ENCODE measurements around the gene SKAP2. TPM values are rescaled to one million over a fixed set of nuclear protein-coding genes. Genes with fewer than 3 reads are reported as not detected.

The SKAP2 gene
- polyA plus RNA-seq, 1 donor from 2014 or later = 3.6 TPM

DNA sequence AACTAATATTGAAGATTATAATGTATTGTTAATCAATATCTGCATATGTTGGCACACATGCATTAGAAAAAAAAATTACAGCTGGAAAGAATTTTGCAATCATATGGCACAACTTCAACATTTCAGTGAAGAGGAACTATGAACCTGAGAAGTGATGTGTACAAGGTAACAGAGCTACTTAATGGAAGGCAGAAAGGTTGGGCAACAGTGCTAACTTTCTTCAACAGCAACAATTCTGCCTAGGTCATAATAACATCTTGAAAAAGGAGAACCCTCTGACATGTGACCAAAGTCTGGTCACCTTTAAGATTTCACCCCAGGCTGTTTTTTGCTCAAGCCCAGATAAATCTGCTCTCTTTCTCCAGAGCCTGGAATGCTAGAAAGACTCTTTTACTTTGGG is 47.9 kb upstream of the SKAP2 start:
- no peak overlapping the region for H3K4me2 ChIP-seq (ENCODE audit: low read length)
- no peaks in the 10 kb centered on the region for H3K79me2 ChIP-seq (replicated peaks; ENCODE audit: insufficient read depth, low read length)
- H2AFZ ChIP-seq (ENCODE audit: low read depth, low read length) = no peak overlapping the region
- H3K27ac ChIP-seq (ENCODE audit: low read length) = no peak overlapping the region
- TF ChIP-seq, protein P1, sequence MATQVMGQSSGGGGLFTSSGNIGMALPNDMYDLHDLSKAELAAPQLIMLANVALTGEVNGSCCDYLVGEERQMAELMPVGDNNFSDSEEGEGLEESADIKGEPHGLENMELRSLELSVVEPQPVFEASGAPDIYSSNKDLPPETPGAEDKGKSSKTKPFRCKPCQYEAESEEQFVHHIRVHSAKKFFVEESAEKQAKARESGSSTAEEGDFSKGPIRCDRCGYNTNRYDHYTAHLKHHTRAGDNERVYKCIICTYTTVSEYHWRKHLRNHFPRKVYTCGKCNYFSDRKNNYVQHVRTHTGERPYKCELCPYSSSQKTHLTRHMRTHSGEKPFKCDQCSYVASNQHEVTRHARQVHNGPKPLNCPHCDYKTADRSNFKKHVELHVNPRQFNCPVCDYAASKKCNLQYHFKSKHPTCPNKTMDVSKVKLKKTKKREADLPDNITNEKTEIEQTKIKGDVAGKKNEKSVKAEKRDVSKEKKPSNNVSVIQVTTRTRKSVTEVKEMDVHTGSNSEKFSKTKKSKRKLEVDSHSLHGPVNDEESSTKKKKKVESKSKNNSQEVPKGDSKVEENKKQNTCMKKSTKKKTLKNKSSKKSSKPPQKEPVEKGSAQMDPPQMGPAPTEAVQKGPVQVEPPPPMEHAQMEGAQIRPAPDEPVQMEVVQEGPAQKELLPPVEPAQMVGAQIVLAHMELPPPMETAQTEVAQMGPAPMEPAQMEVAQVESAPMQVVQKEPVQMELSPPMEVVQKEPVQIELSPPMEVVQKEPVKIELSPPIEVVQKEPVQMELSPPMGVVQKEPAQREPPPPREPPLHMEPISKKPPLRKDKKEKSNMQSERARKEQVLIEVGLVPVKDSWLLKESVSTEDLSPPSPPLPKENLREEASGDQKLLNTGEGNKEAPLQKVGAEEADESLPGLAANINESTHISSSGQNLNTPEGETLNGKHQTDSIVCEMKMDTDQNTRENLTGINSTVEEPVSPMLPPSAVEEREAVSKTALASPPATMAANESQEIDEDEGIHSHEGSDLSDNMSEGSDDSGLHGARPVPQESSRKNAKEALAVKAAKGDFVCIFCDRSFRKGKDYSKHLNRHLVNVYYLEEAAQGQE (IDR thresholded peaks at IDR 0.05; ENCODE audit: borderline replicate concordance) = no peak
- TF ChIP-seq TAF1 (IDR thresholded peaks at IDR 0.05; ENCODE audit: low read depth) (no peak), RAD21 (conservative IDR thresholded peaks at IDR 0.05) (no peak), MXI1 (conservative IDR thresholded peaks at IDR 0.05; ENCODE audit: poor library complexity, severe bottlenecking) (no peak), SMC3 (conservative IDR thresholded peaks at IDR 0.05; ENCODE audit: poor library complexity) (no peak), POLR2AphosphoS5 (IDR thresholded peaks at IDR 0.05) (no peak), EZH2 (IDR thresholded peaks at IDR 0.05; ENCODE audit: borderline replicate concordance, insufficient read depth, low read length, poor library complexity, severe bottlenecking) (no peak), EP300 (conservative IDR thresholded peaks at IDR 0.05; ENCODE audit: poor library complexity, severe bottlenecking) (no peak)
- TF ChIP-seq, protein P2, sequence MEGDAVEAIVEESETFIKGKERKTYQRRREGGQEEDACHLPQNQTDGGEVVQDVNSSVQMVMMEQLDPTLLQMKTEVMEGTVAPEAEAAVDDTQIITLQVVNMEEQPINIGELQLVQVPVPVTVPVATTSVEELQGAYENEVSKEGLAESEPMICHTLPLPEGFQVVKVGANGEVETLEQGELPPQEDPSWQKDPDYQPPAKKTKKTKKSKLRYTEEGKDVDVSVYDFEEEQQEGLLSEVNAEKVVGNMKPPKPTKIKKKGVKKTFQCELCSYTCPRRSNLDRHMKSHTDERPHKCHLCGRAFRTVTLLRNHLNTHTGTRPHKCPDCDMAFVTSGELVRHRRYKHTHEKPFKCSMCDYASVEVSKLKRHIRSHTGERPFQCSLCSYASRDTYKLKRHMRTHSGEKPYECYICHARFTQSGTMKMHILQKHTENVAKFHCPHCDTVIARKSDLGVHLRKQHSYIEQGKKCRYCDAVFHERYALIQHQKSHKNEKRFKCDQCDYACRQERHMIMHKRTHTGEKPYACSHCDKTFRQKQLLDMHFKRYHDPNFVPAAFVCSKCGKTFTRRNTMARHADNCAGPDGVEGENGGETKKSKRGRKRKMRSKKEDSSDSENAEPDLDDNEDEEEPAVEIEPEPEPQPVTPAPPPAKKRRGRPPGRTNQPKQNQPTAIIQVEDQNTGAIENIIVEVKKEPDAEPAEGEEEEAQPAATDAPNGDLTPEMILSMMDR (IDR thresholded peaks at IDR 0.05; ENCODE audit: poor library complexity, severe bottlenecking) = no peak
- no peak overlapping the region for H3K4me3 ChIP-seq (ENCODE audit: low read length)
- H3F3A ChIP-seq (ENCODE audit: insufficient read depth, low read length, poor library complexity, severe bottlenecking) = no peaks in the 10 kb centered on the region
- no peak overlapping the region for H3K9ac ChIP-seq (ENCODE audit: low read length)
- no peaks in the 10 kb centered on the region for H3K36me3 ChIP-seq (ENCODE audit: insufficient read depth, low read length)
- no peaks in the 10 kb centered on the region for H3K27me3 ChIP-seq (ENCODE audit: insufficient read depth, low read depth, low read length)
- no peaks in the 10 kb centered on the region for H3K9me2 ChIP-seq (ENCODE audit: insufficient read depth, low read length)
- H3K9me3 ChIP-seq (ENCODE audit: low read length) = no peaks in the 10 kb centered on the region
- no peaks in the 10 kb centered on the region for H4K20me1 ChIP-seq (ENCODE audit: insufficient read depth)

DNA sequence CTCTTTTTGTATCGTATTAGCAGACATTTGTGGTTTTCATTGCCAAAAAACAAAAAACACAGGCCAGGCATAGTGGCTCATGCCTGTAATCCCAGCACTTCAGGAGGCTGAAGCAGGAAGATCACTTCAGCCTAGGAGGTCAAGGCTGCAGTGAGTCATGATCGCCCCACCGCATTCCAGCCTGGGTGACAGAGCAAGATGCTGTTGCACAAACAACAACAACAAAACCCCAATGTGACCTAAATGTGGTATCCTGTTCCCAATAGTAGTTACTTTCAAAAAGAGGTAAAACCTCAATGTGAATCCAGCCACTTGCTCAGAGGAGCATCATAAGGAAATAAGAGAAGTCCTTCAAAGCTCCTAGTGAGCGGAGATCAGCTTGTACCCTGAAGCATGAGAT is 45.8 kb upstream of the SKAP2 start:
- H2AFZ ChIP-seq (ENCODE audit: low read depth, low read length) = no peak overlapping the region
- TF ChIP-seq SMC3 (conservative IDR thresholded peaks at IDR 0.05; ENCODE audit: poor library complexity) (no peak), TAF1 (IDR thresholded peaks at IDR 0.05; ENCODE audit: low read depth) (no peak), EZH2 (IDR thresholded peaks at IDR 0.05; ENCODE audit: borderline replicate concordance, insufficient read depth, low read length, poor library complexity, severe bottlenecking) (no peak), MXI1 (conservative IDR thresholded peaks at IDR 0.05; ENCODE audit: poor library complexity, severe bottlenecking) (no peak), POLR2AphosphoS5 (IDR thresholded peaks at IDR 0.05) (no peak), EP300 (conservative IDR thresholded peaks at IDR 0.05; ENCODE audit: poor library complexity, severe bottlenecking) (no peak), RAD21 (conservative IDR thresholded peaks at IDR 0.05) (no peak)
- TF ChIP-seq, protein P1 (IDR thresholded peaks at IDR 0.05; ENCODE audit: borderline replicate concordance) = no peak
- TF ChIP-seq, protein P2 (IDR thresholded peaks at IDR 0.05; ENCODE audit: poor library complexity, severe bottlenecking) = no peak

More for the DNA sequence above, 45.8 kb upstream of the SKAP2 start:
- no peaks in the 10 kb centered on the region for H3K9me2 ChIP-seq (ENCODE audit: insufficient read depth, low read length)
- no peaks in the 10 kb centered on the region for H3K36me3 ChIP-seq (ENCODE audit: insufficient read depth, low read length)
- no peak overlapping the region for H3K9ac ChIP-seq (ENCODE audit: low read length)
- no peak overlapping the region for H3K4me2 ChIP-seq (ENCODE audit: low read length)
- no peaks in the 10 kb centered on the region for H3K27me3 ChIP-seq (ENCODE audit: insufficient read depth, low read depth, low read length)
- H3K9me3 ChIP-seq (ENCODE audit: low read length) = no peaks in the 10 kb centered on the region
- no peaks in the 10 kb centered on the region for H4K20me1 ChIP-seq (ENCODE audit: insufficient read depth)
- H3K79me2 ChIP-seq (replicated peaks; ENCODE audit: insufficient read depth, low read length) = no peaks in the 10 kb centered on the region
- no peak overlapping the region for H3K4me3 ChIP-seq (ENCODE audit: low read length)
- H3K27ac ChIP-seq (ENCODE audit: low read length) = no peak overlapping the region
- no peaks in the 10 kb centered on the region for H3F3A ChIP-seq (ENCODE audit: insufficient read depth, low read length, poor library complexity, severe bottlenecking)
